Limb (tissue), 2 donors: ENCODE results near the gene HES6.

Experiments
- DNase-seq, 2 donors: peaks; one replicate each; pipeline ENCODE4 v3.0.0-alpha.2; 2016; ENCODE audit errors: extremely low spot score in 2 of 2

The HES6 gene

GRCh38 chr2:238235856-238236255 lies 4.0 kb downstream of the HES6 start:
- DNase-seq: no peak

- no peak for DNase-seq
Measured at GRCh38 chr2:238235331-238235732, 4.5 kb downstream of the HES6 start.

- DNase-seq: no peak
Measured at GRCh38 chr2:238233625-238234024, 6.2 kb downstream of the HES6 start.

- DNase-seq: no peak
Measured at GRCh38 chr2:238231809-238232208, 8.0 kb downstream of the HES6 start.

GRCh38 chr2:238231251-238231793 lies 8.5 kb downstream of the HES6 start:
- DNase-seq: peak; percentile 19 to 87

GRCh38 chr2:238230699-238231098 lies 9.1 kb downstream of the HES6 start:
- DNase-seq: no peak

GRCh38 chr2:238228700-238229099 lies 11.1 kb downstream of the HES6 start:
- DNase-seq: no peak

GRCh38 chr2:238227587-238228032 lies 12.2 kb downstream of the HES6 start:
- no peak for DNase-seq

- no peak for DNase-seq
Measured at GRCh38 chr2:238226698-238227586, 12.9 kb downstream of the HES6 start.

- peak in 1 of 2 donors; percentile 49 for DNase-seq
Measured at GRCh38 chr2:238225911-238226697, 13.7 kb downstream of the HES6 start.

GRCh38 chr2:238225121-238225520 lies 14.7 kb downstream of the HES6 start:
- DNase-seq: no peak

GRCh38 chr2:238224356-238225035 lies 15.3 kb downstream of the HES6 start:
- no peak for DNase-seq

GRCh38 chr2:238220892-238221521 lies 18.8 kb downstream of the HES6 start:
- no peak for DNase-seq

- DNase-seq: no peak
Measured at GRCh38 chr2:238220274-238220891, 19.5 kb downstream of the HES6 start.

- peak in 1 of 2 donors; percentile 57 for DNase-seq
Measured at GRCh38 chr2:238216651-238217184, 23.1 kb downstream of the HES6 start.

GRCh38 chr2:238207006-238207405 lies 32.8 kb downstream of the HES6 start:
- DNase-seq: no peak

GRCh38 chr2:238203973-238204683 lies 35.7 kb downstream of the HES6 start:
- DNase-seq: no peak

- peak; percentile 87 to 94 for DNase-seq
Measured at GRCh38 chr2:238203094-238203972, 36.5 kb downstream of the HES6 start, which contains the start of gene ILKAP. TSS of gene ILKAP (minus strand) at chr2:238203695. CDS start at chr2:238203553, 142 bp downstream.
